CD4-positive, alpha-beta T cell treated with Interleukin-4 for 4 hours (primary cell): ENCODE data around the gene PLEKHA4.
"Not testable (repeated sequence)": the region's sequence is repeated elsewhere in the genome, so short reads cannot be mapped to it uniquely, and the experiment has no call there.

Experiments
- DNase-seq: peaks from one replicate; pipeline ENCODE4 v3.0.0-alpha.2; 2020

The PLEKHA4 gene, protein sequence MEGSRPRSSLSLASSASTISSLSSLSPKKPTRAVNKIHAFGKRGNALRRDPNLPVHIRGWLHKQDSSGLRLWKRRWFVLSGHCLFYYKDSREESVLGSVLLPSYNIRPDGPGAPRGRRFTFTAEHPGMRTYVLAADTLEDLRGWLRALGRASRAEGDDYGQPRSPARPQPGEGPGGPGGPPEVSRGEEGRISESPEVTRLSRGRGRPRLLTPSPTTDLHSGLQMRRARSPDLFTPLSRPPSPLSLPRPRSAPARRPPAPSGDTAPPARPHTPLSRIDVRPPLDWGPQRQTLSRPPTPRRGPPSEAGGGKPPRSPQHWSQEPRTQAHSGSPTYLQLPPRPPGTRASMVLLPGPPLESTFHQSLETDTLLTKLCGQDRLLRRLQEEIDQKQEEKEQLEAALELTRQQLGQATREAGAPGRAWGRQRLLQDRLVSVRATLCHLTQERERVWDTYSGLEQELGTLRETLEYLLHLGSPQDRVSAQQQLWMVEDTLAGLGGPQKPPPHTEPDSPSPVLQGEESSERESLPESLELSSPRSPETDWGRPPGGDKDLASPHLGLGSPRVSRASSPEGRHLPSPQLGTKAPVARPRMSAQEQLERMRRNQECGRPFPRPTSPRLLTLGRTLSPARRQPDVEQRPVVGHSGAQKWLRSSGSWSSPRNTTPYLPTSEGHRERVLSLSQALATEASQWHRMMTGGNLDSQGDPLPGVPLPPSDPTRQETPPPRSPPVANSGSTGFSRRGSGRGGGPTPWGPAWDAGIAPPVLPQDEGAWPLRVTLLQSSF

DNA sequence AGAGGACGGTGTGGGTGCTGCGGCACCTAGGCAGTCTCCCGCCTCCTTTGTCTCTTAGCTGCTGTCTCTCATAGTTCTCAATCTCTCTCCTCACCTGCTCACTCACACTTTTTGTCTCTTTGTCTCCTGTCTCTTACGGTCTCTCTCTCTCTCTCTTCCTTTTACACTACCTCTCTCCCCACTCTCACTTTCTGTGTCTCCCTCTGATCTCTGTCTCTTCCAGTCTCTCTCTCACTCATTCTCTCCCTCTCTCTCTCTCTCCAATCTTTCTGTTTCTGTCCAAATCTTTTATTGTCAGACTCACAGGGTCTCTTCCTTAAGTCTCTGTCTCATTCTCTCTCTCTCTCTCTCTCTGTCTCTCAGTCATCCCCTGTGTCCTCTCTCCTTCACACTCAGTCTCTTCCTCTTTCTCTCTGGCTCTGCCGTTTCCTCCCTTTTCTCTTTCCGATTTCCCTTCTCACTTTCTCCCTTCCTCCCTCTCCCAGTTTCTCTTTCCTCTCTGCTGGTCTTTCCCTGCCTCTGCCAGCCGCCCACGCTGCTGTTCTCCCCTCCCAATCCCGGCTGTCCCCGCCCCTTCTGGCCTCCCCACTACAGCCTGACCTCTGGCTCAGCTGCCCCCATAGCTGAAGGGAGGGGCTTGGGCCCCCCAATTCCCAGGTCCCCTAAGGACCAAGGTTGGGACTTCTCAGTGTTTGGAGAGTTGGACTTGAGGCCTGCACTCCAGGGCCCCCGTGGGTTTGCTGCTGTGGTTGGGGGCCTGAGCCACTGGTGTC lies at the start of gene PLEKHA4:
TSS of gene PLEKHA4 (minus strand) at position 504 of the 773 bp plus-strand sequence. CDS start 997 bp downstream, outside the sequence.
- DNase-seq = no peak

DNA sequence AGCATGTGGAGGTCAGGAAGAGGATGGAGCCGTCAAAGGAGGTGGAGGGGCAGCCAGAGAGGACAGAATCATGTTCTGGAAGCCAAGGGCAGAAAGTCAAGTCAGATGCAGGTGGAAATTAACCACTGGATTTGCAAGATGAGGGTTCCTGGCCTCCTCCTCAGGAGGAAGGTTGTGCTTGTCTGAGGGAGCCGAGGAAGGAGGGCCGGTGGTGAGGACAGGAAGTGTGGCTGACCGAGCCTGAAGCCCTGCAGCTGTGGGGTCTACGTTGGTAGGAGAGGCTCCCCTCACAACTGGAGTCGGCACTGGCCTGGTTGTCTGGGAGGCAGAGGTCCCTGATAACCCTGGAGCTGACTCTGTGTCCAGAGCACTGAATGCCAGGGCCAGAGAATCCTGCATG lies 49.7 kb upstream of the PLEKHA4 start:
- DNase-seq = no peak

DNA sequence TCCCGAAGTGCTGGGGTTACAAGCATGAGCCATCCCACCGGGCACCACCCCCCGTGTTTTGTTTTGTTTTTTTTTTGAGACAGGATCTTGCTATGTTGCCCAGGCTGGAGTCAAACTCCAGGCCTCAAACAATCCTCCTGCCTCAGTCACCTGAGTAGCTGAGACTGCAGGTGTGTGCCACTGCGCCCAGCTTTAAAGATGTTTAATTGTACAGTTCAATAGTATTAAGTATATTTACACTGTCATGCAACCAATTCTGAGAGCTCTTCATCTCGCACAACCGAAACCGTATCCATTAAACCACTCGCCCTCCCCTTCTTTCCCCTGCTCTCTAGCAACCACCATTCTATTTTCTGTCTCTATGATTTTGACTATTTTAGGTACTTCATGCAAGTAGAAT lies 47.3 kb upstream of the PLEKHA4 start:
- no peak for DNase-seq

DNA sequence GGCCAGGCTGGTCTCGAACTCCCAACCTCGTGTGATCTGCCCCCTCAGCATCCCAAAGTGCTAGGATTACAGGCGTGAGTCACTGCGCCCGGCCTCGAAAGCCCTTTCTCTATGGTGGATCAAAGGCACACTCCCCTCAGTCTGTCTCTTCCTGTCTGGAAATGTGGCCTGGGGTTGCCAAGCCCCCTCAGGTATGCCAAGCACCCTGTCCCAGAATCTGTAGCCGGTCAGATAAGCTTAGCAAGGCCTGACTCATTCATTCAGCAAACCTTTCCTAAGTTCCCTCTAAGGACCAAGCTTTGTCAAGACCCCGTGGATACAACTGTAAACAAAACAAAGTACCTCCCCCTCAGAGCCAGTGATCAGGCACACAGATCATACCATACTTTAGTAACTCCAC lies 45.8 kb upstream of the PLEKHA4 start:
- DNase-seq = no peak

DNA sequence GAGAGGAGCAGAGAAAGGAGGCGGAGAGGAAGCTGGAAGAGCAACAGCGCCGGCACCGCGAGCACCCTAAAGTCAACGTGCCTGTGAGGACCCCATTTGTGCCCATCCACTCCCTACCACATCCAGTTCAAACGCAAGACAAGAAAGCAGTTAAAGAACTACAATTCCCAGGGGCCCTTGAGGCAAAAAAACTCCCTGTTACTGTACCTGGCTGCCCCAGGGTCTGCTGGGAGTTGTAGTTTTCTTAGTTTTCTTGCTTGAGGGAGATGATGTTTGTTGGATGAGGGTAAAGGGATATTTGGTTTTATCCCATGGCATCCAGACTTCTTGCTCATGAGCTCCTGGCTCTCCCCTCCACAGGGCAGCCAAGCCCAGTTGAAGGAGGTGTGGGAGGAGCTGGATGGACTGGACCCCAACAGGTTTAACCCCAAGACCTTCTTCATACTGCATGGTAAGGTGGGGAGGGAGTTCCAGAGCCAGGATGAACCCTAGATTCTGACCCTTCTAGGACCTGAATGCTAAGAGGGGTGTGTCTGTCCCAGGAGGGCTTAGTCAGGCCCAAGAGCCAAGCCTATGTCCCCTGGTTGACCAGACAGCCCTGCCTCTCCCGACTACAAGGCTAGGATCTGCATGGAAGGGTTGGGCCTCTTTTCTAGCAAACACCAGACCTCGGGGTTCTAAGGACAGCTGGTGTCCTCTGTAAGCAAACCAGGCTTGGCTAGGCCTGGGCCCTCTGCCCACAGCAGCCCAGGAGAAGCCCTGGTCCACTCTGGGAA lies 44.9 kb upstream of the PLEKHA4 start:
- DNase-seq = no peak

DNA sequence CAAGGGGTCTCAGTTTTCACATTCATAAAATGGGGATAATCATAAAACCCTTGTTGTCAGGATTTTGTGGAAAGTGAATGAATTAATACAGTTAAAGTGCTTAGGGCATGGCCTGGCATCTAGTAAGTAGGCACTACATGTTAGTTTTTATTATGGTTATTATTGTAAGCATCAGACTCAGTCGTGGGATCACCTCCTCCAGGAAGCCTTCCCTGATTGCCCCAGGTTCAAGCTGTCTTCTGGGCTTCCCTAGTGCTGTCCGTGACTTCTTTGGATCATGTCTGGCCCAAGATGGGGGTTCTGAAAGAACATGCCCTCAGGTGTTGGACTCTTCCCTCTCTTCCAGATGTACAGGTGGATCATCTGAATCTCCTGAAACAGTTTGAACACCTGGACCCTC lies 42.4 kb upstream of the PLEKHA4 start:
- no peak for DNase-seq

DNA sequence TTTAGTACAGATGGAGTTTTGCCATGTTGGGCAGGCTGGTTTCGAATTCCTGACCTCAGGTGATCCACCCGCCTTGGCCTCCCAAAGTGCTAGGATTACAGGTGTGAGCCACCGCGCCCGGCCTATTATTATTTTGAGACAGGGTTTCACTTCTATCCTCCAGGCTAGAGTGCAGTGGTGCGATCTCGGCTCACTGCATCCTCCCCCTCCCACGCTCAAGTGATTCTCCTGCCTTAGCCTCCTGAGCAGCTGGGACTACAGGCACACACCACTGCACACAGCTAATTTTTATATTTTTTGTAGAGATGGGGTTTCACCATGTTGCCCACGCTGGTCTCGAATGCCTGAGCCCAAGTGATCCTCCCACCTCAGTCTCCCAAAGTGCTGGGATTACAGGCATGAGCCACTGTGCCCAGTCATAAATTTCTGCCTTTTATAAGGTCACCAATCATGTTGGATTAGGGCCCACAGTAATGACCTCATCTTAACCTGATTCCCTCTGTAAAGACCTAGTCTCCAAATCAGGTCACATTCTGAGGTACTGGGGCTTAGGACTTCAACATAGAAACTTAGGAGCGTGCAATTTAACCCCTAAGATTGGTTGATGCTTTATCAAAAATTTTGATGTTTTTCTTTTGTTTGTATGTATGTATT lies 41.1 kb upstream of the PLEKHA4 start:
- DNase-seq = not testable (repeated sequence)

DNA sequence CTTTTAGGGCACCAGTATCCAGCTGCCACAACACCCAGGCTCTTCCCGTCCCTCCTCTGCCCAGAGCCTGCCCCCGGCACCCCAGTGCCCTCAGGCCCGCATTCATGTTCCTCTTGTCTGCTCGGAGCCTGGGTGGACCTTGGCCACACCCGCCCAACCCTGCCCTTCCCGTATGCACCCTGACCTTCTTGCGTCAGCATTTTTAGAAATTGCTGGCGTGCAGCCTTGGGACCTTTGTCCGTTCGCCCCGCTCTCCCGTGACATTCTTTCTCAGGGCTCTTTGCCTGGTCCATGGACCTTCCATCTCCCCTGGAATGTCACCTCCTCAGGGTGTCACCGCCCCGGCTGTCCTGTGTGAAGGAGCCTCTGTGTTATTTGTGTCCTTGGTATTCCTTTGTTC lies 39.3 kb upstream of the PLEKHA4 start:
- no peak for DNase-seq

DNA sequence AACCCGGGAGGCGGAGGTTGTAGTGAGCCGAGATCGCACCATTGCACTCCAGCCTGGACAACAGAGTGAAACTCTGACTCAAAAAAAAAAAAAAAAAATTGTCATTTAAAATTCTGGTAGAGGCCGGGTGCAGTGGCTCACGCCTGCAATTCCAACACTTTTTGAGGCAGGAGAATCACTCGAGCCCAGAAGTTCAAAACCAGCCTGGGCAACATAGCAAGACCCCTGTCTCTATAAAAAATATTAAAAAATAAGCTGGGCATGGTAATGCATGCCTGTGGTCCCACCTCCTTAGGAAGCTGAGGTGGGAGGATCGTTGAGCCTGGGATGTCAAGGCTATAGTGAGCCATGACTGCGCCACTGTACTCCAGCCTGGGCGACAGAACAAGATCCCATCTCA lies 37.9 kb upstream of the PLEKHA4 start:
- no peak for DNase-seq

DNA sequence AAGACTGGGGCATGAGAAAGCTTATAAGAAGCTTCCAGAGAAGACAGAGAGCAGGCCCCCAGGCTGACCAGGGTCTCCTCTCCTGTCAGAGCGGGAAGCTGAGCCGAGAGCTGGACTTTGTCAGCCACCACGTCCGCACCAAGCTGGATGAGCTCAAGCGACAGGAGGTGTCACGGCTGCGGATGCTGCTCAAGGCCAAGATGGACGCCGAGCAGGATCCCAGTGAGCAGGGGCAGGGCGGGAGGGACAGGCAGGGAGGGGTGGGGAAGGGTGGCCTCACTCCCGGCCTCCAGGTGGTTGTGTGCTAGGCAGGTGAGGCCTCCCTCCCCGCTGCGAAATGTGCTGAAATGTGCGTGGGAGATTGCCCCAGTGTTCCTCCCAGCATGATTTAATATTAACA lies 37.2 kb upstream of the PLEKHA4 start:
- no peak for DNase-seq

DNA sequence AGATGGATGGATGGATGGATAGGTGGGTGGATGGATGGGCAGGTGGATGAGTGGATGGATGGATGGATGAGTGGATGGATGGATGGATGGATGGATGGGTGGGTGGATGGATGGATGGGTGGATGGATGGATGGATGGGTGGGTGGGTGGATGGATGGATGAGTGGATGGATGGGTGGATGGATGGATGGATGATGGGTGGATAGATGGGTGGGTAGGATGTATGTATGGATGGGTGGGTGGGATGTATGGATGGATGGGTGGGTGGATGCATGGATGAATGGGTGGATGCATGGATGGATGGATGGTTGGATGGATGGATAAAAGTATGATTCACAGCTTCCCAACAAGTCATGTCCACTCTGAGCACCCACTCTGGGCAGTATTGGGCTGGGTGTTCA lies 35.4 kb upstream of the PLEKHA4 start:
- DNase-seq = not testable (repeated sequence)

DNA sequence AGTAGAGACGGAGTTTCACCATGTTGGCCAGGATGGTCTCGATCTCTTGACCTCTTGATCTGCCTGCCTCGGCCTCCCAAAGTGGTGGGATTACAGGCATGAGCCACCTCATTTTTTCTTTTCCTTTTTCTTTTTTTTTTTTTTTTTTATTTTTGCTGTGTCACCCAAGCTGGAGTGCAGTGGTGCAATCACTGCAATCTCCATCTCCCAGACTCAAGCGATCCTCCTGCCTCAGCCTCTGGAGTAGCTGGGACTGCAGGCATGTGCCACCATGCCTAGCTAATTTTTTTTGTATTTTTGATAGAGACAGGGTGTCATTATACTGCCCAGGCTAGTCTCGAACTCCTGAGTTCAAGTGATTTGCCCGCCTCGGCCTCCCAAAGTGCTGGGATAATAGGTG lies 33.9 kb upstream of the PLEKHA4 start:
- not testable (repeated sequence) for DNase-seq

DNA sequence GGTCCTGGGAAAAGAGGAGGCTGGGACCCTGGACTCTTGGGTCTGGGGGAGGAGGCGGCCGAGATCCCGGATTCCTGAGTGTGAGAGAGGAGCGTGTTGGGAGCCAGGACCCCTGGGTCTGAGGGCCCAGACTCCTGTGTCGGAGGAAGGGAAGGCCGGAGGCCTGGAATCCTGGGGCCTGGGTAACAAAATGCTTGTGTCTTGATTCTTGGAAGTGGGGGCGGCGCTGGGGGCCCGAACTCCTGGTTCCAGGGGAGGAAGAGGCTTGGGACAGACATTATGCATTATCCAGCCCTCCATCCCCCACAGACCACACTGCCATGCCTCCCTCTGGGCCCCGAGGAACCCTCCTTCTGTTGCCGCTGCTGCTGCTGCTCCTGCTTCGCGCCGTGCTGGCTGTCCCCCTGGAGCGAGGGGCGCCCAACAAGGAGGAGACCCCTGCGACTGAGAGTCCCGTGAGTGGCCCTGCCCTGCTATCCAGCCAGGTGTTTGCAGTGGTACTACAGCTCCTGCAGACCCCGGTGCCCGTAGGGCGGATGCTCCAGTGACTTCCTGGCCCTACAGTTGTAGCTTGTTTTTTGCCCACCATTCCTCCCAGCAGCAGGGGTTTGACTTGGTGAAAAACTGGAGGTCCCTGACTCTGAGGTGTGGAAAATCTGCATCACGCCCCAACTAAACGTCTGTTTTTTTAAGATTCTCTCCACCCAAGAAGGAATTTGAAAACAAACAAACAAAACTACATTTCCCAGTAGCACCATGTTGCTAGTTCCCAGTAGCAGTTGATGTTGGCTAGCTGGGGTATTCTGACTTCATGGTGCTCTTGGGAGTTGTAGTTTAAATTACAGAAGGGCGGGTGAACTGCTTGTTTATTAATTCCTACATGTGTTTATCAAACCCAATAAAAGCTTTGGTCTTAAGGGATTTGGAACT lies 32.3 kb upstream of the PLEKHA4 start:
- peak; percentile 45 for DNase-seq

DNA sequence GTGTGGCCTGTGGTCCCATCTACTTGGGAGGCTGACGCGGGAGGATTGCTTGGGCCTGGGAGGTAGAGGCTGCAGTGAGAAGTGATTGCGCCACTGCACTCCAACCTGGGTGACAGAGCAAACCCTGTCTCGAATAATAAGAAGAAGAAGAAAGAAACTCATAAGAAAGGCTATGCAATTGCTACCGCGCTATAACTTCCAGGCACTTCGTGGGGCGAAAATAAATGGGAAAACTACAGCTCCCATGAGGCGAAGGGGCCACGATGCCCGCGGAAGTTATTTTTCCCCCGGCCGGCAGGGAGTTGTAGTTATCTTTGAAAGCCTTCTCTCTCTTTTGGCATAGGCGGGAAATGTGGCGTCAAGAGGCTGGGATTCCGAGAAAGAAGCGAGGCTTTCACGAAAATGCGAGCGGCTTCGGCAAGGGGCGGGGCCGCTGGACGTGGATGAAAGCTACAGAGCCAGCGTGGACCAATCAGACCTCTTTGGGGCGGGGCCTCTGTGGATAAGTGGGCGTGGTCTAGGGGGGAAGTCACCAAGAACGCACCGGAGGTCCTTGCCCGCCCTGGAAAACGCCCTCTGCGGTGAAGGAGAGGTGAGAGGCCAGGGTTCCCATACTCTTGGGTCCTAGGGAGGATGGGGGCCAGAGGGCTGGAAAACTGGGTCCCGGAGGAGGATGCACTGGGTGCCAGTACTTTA lies 31.5 kb upstream of the PLEKHA4 start, which contains the start of gene NUCB1:
TSS of gene NUCB1 (plus strand) at position 532 of the 696 bp plus-strand sequence. CDS start 485 bp downstream, outside the sequence.
- peak; percentile 97 for DNase-seq

DNA sequence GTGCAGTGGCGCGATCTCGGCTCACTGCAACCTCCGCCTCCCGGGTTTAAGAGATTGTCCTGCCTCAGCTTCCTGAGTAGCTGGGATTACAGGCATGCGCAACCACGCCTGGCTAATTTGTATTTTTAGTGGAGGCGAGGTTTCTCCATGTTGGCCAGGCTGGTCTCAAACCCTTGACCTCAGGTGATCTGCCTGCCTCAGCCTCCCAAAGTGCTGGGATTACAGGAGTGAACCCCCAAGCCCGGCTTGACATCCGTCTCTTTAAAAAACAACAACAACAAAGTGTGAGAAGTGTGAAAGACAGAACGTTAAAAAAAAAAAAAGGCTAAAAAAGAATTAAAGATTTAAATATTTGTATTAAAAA lies 31.0 kb upstream of the PLEKHA4 start:
- DNase-seq = not testable (repeated sequence)

DNA sequence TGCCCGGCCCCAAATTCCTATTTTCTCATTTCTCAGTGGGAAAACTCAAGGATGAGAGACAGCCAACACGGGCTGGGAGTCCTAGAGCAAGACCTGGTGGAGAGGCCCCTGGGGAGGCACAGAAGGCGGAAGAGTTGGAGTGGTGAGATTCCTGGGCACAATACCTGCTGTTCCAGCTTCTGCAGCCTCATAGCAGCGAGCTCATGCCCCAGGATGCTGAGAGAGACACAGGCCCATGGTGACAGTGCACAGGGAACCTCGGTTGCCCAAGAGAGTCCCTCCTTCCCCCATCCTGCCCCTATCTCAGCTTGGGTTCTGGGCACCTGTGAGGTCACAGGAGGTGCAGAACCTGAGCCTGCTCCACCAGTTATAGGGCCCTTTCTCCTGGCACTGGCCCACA lies 28.8 kb upstream of the PLEKHA4 start:
- DNase-seq = no peak

DNA sequence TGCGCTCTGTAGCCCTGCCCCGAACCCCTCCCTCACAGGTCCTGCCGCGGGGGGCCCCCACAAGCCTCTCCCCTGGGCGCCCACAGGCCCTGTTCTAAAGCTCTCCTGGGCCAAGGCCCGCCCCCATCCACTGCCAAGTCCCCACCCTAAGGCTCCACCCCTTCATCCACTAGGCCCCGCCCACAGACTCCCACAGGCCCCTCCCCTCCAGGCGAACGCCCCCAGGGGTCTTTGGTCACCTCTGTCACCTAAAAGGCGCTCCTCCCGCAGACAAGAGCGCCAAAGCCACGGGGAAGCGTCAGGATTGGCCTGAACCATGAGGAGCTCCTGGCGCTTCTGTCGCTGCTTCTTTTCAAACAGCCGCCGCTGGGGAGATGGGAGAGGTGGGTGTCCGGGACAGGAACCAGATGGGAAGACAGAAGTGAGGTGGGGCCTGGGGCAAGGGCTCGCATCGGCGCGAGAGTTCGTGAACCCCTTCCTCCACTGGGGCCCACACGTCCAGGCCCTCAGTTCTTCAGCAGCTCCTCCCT lies 27.8 kb upstream of the PLEKHA4 start:
- DNase-seq = no peak

DNA sequence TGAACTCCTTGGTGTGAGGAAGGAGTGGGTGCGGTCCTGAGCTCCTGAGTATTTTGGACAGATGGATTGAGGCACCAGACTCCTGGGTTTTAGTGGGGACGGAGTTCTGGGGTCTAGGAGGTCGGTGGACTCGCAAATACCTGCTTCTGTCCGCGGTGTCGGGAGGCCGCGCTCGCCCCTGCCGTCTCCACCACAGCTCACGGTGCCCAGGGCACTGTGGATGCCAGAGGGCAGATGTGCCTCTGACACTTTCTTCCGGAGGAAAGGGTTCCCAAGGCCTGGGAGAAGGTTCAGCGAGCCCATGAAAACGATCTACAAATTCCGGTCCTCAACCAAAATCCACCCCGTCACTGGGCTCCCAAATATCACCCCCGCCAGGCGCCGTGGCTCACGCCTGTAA lies 26.8 kb upstream of the PLEKHA4 start:
- DNase-seq = no peak

DNA sequence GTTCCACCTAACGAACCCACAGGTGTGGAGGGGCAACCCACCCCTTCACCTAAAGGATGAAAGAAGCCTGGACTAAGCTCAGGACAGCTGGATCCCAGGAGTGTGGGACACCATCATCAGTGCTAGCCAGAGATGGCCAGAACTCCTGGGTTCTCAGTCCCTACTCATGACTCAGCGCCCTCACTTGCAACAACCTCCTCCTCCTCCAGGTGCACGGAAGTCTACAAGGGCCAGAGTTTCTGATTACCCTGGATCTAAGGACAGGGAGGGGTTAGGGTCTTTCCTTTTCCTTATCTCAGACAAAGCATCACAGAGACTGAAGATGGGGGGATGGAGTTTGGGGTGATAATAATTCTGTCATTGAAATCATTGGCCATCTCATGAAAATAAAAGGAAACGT lies 22.1 kb upstream of the PLEKHA4 start:
- DNase-seq = no peak

DNA sequence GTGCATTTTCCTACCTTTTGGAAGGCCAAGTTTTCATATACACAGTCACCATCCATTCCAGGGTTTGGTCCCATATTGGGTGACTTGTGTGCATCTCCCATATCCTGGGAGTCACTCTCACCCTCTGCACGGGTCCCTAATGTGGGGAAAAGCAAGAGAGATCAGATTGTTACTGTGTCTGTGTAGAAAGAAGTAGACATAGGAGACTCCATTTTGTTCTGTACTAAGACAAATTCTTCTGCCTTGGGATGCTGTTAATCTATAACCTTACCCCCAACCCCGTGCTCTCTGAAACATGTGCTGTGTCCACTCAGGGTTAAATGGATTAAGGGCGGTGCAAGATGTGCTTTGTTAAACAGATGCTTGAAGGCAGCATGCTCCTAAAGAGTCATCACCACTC lies 21.1 kb upstream of the PLEKHA4 start:
- not testable (repeated sequence) for DNase-seq
